ENCODE measurements around the gene TRMT112.

Gene TRMT112

GRCh38 chr11:64349025-64349387 lies 31.6 kb upstream of the TRMT112 start:
- no peak overlapping the region for H3K9ac ChIP-seq (ENCODE audit: low read depth, low read length)
- no peaks in the 10 kb centered on the region for H3K36me3 ChIP-seq (ENCODE audit: control insufficient read depth, insufficient read depth, low read length)
- H3K27me3 ChIP-seq (ENCODE audit: control insufficient read depth, insufficient read depth, low read length) = no peaks in the 10 kb centered on the region
- no peaks in the 10 kb centered on the region for H3K4me1 ChIP-seq (ENCODE audit: control insufficient read depth, insufficient read depth, low read length)
- no peak overlapping the region for H3K27ac ChIP-seq (ENCODE audit: low read depth, low read length)
- no peaks in the 10 kb centered on the region for H3K9me3 ChIP-seq (ENCODE audit: control insufficient read depth, insufficient read depth, low read length)
- no peak overlapping the region for H3K4me3 ChIP-seq (ENCODE audit: low read depth, low read length)

GRCh38 chr11:64348383-64349024 lies 31.1 kb upstream of the TRMT112 start:
- no peak overlapping the region for H3K27ac ChIP-seq (ENCODE audit: low read depth, low read length)

GRCh38 chr11:64347193-64347867 lies 30.0 kb upstream of the TRMT112 start:
- Histone ChIP-seq H3K27ac (ENCODE audit: low read depth, low read length) (no peak overlapping the region), H3K36me3 (ENCODE audit: control insufficient read depth, insufficient read depth, low read length) (no peaks in the 10 kb centered on the region), H3K9me3 (ENCODE audit: control insufficient read depth, insufficient read depth, low read length) (no peaks in the 10 kb centered on the region), H3K9ac (ENCODE audit: low read depth, low read length) (no peak overlapping the region), H3K4me3 (ENCODE audit: low read depth, low read length) (no peak overlapping the region), H3K4me1 (ENCODE audit: control insufficient read depth, insufficient read depth, low read length) (no peaks in the 10 kb centered on the region; the same call in 1 of the 2 replicates), H3K27me3 (ENCODE audit: control insufficient read depth, insufficient read depth, low read length) (no peaks in the 10 kb centered on the region)

More at GRCh38 chr11:64348383-64349024, 31.1 kb upstream of the TRMT112 start:
- Histone ChIP-seq H3K4me1 (ENCODE audit: control insufficient read depth, insufficient read depth, low read length) (no peaks in the 10 kb centered on the region; the same call in 1 of the 2 replicates), H3K9me3 (ENCODE audit: control insufficient read depth, insufficient read depth, low read length) (no peaks in the 10 kb centered on the region), H3K9ac (ENCODE audit: low read depth, low read length) (no peak overlapping the region), H3K4me3 (ENCODE audit: low read depth, low read length) (no peak overlapping the region), H3K27me3 (ENCODE audit: control insufficient read depth, insufficient read depth, low read length) (no peaks in the 10 kb centered on the region), H3K36me3 (ENCODE audit: control insufficient read depth, insufficient read depth, low read length) (no peaks in the 10 kb centered on the region)

- Histone ChIP-seq H3K9ac (ENCODE audit: low read depth, low read length) (no peak overlapping the region), H3K27ac (ENCODE audit: low read depth, low read length) (no peak overlapping the region), H3K4me1 (ENCODE audit: control insufficient read depth, insufficient read depth, low read length) (peaks cover 5% of the 10 kb centered on the region; the same call in 1 of the 2 replicates)
Observed at GRCh38 chr11:64344787-64345186, 27.4 kb upstream of the TRMT112 start.

GRCh38 chr11:64343767-64344559 lies 26.6 kb upstream of the TRMT112 start:
- Histone ChIP-seq H3K9ac (ENCODE audit: low read depth, low read length) (no peak overlapping the region), H3K27ac (ENCODE audit: low read depth, low read length) (no peak overlapping the region), H3K4me1 (ENCODE audit: control insufficient read depth, insufficient read depth, low read length) (peaks cover 5% of the 10 kb centered on the region; the same call in 1 of the 2 replicates), H3K9me3 (ENCODE audit: control insufficient read depth, insufficient read depth, low read length) (no peaks in the 10 kb centered on the region), H3K36me3 (ENCODE audit: control insufficient read depth, insufficient read depth, low read length) (no peaks in the 10 kb centered on the region), H3K4me3 (ENCODE audit: low read depth, low read length) (no peak overlapping the region), H3K27me3 (ENCODE audit: control insufficient read depth, insufficient read depth, low read length) (no peaks in the 10 kb centered on the region)

More at GRCh38 chr11:64344787-64345186, 27.4 kb upstream of the TRMT112 start:
- Histone ChIP-seq H3K36me3 (ENCODE audit: control insufficient read depth, insufficient read depth, low read length) (no peaks in the 10 kb centered on the region), H3K4me3 (ENCODE audit: low read depth, low read length) (no peak overlapping the region), H3K9me3 (ENCODE audit: control insufficient read depth, insufficient read depth, low read length) (no peaks in the 10 kb centered on the region), H3K27me3 (ENCODE audit: control insufficient read depth, insufficient read depth, low read length) (no peaks in the 10 kb centered on the region)

DNA sequence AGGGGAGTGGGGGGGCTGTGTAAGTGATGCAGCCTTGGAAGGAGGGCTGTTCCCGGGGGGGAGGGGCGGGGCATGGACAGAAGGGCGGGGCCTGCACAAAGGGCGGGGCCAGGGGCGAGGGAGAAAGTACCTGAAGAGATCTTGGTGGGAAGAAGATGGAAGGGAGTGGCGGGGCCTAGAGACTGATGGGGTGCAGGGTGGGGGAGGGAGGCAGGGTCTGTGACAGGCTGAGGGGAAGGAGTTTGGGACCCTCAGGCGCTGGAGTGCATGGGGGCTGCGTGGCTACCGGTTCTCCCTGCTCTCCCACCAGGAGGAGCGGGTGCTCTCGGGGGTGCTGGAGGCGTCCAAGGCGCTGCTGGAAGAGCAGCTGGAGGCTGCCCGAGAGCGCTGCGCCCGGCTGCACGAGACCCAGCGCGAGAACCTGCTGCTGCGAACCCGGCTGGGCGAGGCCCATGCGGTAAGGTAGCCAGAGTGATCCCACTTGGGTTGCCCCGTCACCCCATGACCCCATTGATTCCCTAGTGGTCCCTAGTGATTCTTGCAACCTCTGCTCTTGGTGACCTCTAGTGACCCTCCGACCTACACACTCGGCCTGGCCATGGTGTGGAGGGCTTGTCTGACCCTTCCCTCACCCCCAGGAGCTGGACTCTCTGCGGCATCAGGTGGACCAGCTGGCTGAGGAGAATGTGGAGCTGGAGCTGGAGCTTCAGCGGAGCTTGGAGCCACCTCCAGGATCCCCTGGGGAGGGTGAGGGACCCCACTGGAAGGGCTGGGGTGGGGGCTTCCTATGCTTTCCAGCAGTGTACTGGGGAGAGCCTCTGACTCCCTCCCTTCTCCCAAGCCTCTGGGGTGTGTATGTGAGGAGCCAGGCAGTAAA lies 25.7 kb upstream of the TRMT112 start:
- H3K9ac ChIP-seq (ENCODE audit: low read depth, low read length) = no peak overlapping the region
- peaks cover 5% of the 10 kb centered on the region; the same call in 1 of the 2 replicates for H3K4me1 ChIP-seq (ENCODE audit: control insufficient read depth, insufficient read depth, low read length)
- H3K9me3 ChIP-seq (ENCODE audit: control insufficient read depth, insufficient read depth, low read length) = no peaks in the 10 kb centered on the region
- H3K27ac ChIP-seq (ENCODE audit: low read depth, low read length) = no peak overlapping the region
- H3K4me3 ChIP-seq (ENCODE audit: low read depth, low read length) = peak overlapping the region; percentile 53; the same call in 1 of the 2 replicates
- H3K36me3 ChIP-seq (ENCODE audit: control insufficient read depth, insufficient read depth, low read length) = no peaks in the 10 kb centered on the region
- no peaks in the 10 kb centered on the region for H3K27me3 ChIP-seq (ENCODE audit: control insufficient read depth, insufficient read depth, low read length)

GRCh38 chr11:64341851-64342791 lies 24.8 kb upstream of the TRMT112 start:
- Histone ChIP-seq H3K4me3 (ENCODE audit: low read depth, low read length) (peak overlapping the region; percentile 53), H3K27me3 (ENCODE audit: control insufficient read depth, insufficient read depth, low read length) (no peaks in the 10 kb centered on the region), H3K36me3 (ENCODE audit: control insufficient read depth, insufficient read depth, low read length) (no peaks in the 10 kb centered on the region), H3K9me3 (ENCODE audit: control insufficient read depth, insufficient read depth, low read length) (no peaks in the 10 kb centered on the region), H3K27ac (ENCODE audit: low read depth, low read length) (peak overlapping the region; percentile 59), H3K4me1 (ENCODE audit: control insufficient read depth, insufficient read depth, low read length) (peaks cover 5% of the 10 kb centered on the region; the same call in 1 of the 2 replicates), H3K9ac (ENCODE audit: low read depth, low read length) (no peak overlapping the region)

DNA sequence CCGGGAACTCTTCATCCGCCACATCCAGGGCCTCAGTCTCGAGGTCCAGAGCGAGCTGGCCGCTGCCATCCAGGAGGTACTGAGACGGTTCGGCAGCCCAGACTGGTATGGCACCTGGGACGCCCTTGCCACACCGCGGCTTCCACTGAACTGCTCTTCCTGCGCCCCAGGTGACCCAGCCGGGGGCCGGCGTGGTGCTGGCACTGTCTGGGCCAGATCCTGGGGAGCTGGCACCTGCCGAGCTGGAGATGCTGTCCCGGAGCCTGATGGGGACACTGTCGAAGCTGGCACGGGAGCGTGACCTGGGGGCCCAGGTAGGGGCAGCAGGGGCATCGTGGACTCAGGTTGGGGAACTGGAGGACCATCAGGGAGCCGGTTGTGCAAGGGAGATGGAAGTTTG lies 24.1 kb upstream of the TRMT112 start:
- Histone ChIP-seq H3K27ac (ENCODE audit: low read depth, low read length) (no peak overlapping the region), H3K9me3 (ENCODE audit: control insufficient read depth, insufficient read depth, low read length) (no peaks in the 10 kb centered on the region), H3K4me3 (ENCODE audit: low read depth, low read length) (peak overlapping the region; percentile 69; the same call in 1 of the 2 replicates), H3K9ac (ENCODE audit: low read depth, low read length) (no peak overlapping the region), H3K4me1 (ENCODE audit: control insufficient read depth, insufficient read depth, low read length) (peaks cover 5% of the 10 kb centered on the region; the same call in 1 of the 2 replicates), H3K27me3 (ENCODE audit: control insufficient read depth, insufficient read depth, low read length) (no peaks in the 10 kb centered on the region), H3K36me3 (ENCODE audit: control insufficient read depth, insufficient read depth, low read length) (no peaks in the 10 kb centered on the region)

DNA sequence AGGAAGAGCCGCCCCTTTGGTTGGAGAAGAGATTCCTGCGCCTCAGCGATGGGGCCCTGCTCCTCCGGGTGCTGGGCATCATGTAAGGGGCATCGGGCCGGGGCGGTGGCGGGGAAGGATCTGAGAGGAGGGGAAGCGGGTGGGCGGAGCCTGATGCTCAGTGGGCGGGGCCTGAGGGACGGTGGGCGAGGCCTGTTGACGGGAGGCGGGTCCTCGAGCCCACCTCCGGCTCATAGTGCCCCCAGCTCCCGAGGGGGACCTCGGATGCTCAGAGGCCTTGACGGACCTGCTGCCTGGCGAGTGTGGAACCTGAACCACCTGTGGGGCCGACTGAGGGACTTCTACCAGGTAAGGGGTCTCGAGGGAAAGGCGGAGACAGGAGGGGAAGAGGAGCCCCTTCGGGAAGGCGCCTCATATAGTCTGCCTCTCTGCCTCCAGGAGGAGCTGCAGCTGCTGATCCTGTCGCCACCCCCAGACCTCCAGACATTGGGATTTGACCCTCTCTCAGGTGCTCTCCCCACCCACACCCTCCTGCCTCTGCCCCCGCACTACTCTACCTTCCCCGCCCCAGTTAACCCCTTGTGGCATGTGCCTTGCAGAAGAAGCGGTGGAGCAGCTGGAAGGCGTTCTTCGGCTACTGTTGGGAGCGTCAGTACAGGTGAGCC lies 23.4 kb upstream of the TRMT112 start:
- Histone ChIP-seq H3K9me3 (ENCODE audit: control insufficient read depth, insufficient read depth, low read length) (no peaks in the 10 kb centered on the region), H3K36me3 (ENCODE audit: control insufficient read depth, insufficient read depth, low read length) (no peaks in the 10 kb centered on the region), H3K27me3 (ENCODE audit: control insufficient read depth, insufficient read depth, low read length) (no peaks in the 10 kb centered on the region), H3K4me1 (ENCODE audit: control insufficient read depth, insufficient read depth, low read length) (peaks cover 5% of the 10 kb centered on the region; the same call in 1 of the 2 replicates), H3K27ac (ENCODE audit: low read depth, low read length) (no peak overlapping the region), H3K4me3 (ENCODE audit: low read depth, low read length) (peak overlapping the region; percentile 69), H3K9ac (ENCODE audit: low read depth, low read length) (no peak overlapping the region)

All from HUES48 (cell line).